ENCODE measurements around the gene GORAB.

GORAB gene

GRCh38 chr1:170587253-170587593 lies 55.3 kb downstream of the GORAB start:
- H2BK15ac ChIP-seq (ENCODE audit: low read depth, poor library complexity, severe bottlenecking) = no peak overlapping the region
- H3K9me3 ChIP-seq (ENCODE audit: control insufficient read depth, low read length) = no peaks in the 10 kb centered on the region
- no peak overlapping the region for H3K27ac ChIP-seq (ENCODE audit: low read length, poor library complexity, severe bottlenecking)
- no peak overlapping the region for H4K91ac ChIP-seq (ENCODE audit: low read length)
- 98% methylated on average over 4 of the region's 4 CpGs for WGBS
- no peak overlapping the region for H3K4me2 ChIP-seq (ENCODE audit: low read length, poor library complexity, severe bottlenecking)
- H2AFZ ChIP-seq (ENCODE audit: low read depth, low read length) = no peak overlapping the region
- H2BK5ac ChIP-seq (ENCODE audit: low read depth, low read length, poor library complexity, severe bottlenecking) = no peak overlapping the region
- H2BK120ac ChIP-seq (ENCODE audit: low read depth, low read length) = peak overlapping the region; percentile 19
- H3K36me3 ChIP-seq (ENCODE audit: control insufficient read depth in 1 of 2, insufficient read depth in 2 of 2, low read depth in 1 of 2, low read length in 2 of 2) = no peaks in the 10 kb centered on the region
- H4K8ac ChIP-seq (ENCODE audit: low read length) = no peak overlapping the region
- no peak overlapping the region for H3K4ac ChIP-seq (ENCODE audit: low read depth in 1 of 2, low read length in 2 of 2)
- H3K4me3 ChIP-seq (ENCODE audit: insufficient read depth in 1 of 2, low read depth in 1 of 2, low read length in 2 of 2) = peak overlapping the region in 1 of 2 experiments; percentile 69
- H2BK12ac ChIP-seq (ENCODE audit: low read length in 2 of 2) = no peak overlapping the region
- H3K18ac ChIP-seq (ENCODE audit: low read depth in 1 of 2, low read length in 2 of 2) = no peak overlapping the region
- no peaks in the 10 kb centered on the region for H3K4me1 ChIP-seq (ENCODE audit: control insufficient read depth, insufficient read depth, low read depth, low read length)
- H3K23ac ChIP-seq (ENCODE audit: low read length in 2 of 2) = no peak overlapping the region
- no peaks in the 10 kb centered on the region for H3K79me1 ChIP-seq (replicated peaks; ENCODE audit: low read length, poor library complexity, severe bottlenecking)
- H3K27me3 ChIP-seq (ENCODE audit: control insufficient read depth in 1 of 2, insufficient read depth in 1 of 2, low read length in 2 of 2) = peaks cover 0 to 10% of the 10 kb centered on the region in 2 experiments
- peak overlapping the region; percentile 95 for H3K9ac ChIP-seq (ENCODE audit: low read length)
- no peak for DNase-seq
- H3K14ac ChIP-seq (ENCODE audit: low read length in 2 of 2) = no peak overlapping the region
- no peak overlapping the region for H2AK5ac ChIP-seq (ENCODE audit: low read length, severe bottlenecking)

GRCh38 chr1:170590921-170591705 lies 59.1 kb downstream of the GORAB start:
- no peak overlapping the region for H2BK5ac ChIP-seq (ENCODE audit: low read depth, low read length, poor library complexity, severe bottlenecking)
- H2BK12ac ChIP-seq (ENCODE audit: low read length in 2 of 2) = no peak overlapping the region
- no peak overlapping the region for H2AFZ ChIP-seq (ENCODE audit: low read depth, low read length)
- WGBS = 10% methylated on average over 7 of the region's 13 CpGs
- no peaks in the 10 kb centered on the region for H3K9me3 ChIP-seq (ENCODE audit: control insufficient read depth, low read length)
- H3K79me1 ChIP-seq (replicated peaks; ENCODE audit: low read length, poor library complexity, severe bottlenecking) = no peaks in the 10 kb centered on the region
- H2BK15ac ChIP-seq (ENCODE audit: low read depth, poor library complexity, severe bottlenecking) = no peak overlapping the region
- H2BK120ac ChIP-seq (ENCODE audit: low read depth, low read length) = no peak overlapping the region
- no peaks in the 10 kb centered on the region for H3K36me3 ChIP-seq (ENCODE audit: control insufficient read depth in 1 of 2, insufficient read depth in 2 of 2, low read depth in 1 of 2, low read length in 2 of 2)
- no peak overlapping the region for H4K91ac ChIP-seq (ENCODE audit: low read length)
- no peak overlapping the region for H3K18ac ChIP-seq (ENCODE audit: low read depth in 1 of 2, low read length in 2 of 2)
- no peak overlapping the region for H4K8ac ChIP-seq (ENCODE audit: low read length)
- H3K4ac ChIP-seq (ENCODE audit: low read depth in 1 of 2, low read length in 2 of 2) = no peak overlapping the region
- peak overlapping the region; percentile 89 for H3K9ac ChIP-seq (ENCODE audit: low read length)
- H3K27me3 ChIP-seq (ENCODE audit: control insufficient read depth in 1 of 2, insufficient read depth in 1 of 2, low read length in 2 of 2) = peaks cover 0 to 7% of the 10 kb centered on the region in 2 experiments
- no peak overlapping the region for H3K14ac ChIP-seq (ENCODE audit: low read length in 2 of 2)
- no peaks in the 10 kb centered on the region for H3K4me1 ChIP-seq (ENCODE audit: control insufficient read depth, insufficient read depth, low read depth, low read length)
- H3K4me3 ChIP-seq (ENCODE audit: insufficient read depth in 1 of 2, low read depth in 1 of 2, low read length in 2 of 2) = peak overlapping the region in 1 of 2 experiments; percentile 58
- peak; percentile 22 for DNase-seq
- no peak overlapping the region for H3K27ac ChIP-seq (ENCODE audit: low read length, poor library complexity, severe bottlenecking)
- no peak overlapping the region for H3K4me2 ChIP-seq (ENCODE audit: low read length, poor library complexity, severe bottlenecking)
- H3K23ac ChIP-seq (ENCODE audit: low read length in 2 of 2) = no peak overlapping the region
- H2AK5ac ChIP-seq (ENCODE audit: low read length, severe bottlenecking) = no peak overlapping the region

- H4K8ac ChIP-seq (ENCODE audit: low read length) = no peak overlapping the region
- no peak overlapping the region for H3K4me2 ChIP-seq (ENCODE audit: low read length, poor library complexity, severe bottlenecking)
- H3K27ac ChIP-seq (ENCODE audit: low read length, poor library complexity, severe bottlenecking) = no peak overlapping the region
- H4K91ac ChIP-seq (ENCODE audit: low read length) = no peak overlapping the region
- no peak for DNase-seq
- H2BK15ac ChIP-seq (ENCODE audit: low read depth, poor library complexity, severe bottlenecking) = no peak overlapping the region
- no peak overlapping the region for H3K14ac ChIP-seq (ENCODE audit: low read length in 2 of 2)
- no peak overlapping the region for H2BK5ac ChIP-seq (ENCODE audit: low read depth, low read length, poor library complexity, severe bottlenecking)
- peaks cover 7% of the 10 kb centered on the region for H3K9me3 ChIP-seq (ENCODE audit: control insufficient read depth, low read length)
- no peak overlapping the region for H2AK5ac ChIP-seq (ENCODE audit: low read length, severe bottlenecking)
- no peak overlapping the region for H2BK12ac ChIP-seq (ENCODE audit: low read length in 2 of 2)
- H3K36me3 ChIP-seq (ENCODE audit: control insufficient read depth in 1 of 2, insufficient read depth in 2 of 2, low read depth in 1 of 2, low read length in 2 of 2) = no peaks in the 10 kb centered on the region
- peaks cover 0 to 3% of the 10 kb centered on the region in 2 experiments for H3K27me3 ChIP-seq (ENCODE audit: control insufficient read depth in 1 of 2, insufficient read depth in 1 of 2, low read length in 2 of 2)
- no peak overlapping the region for H3K18ac ChIP-seq (ENCODE audit: low read depth in 1 of 2, low read length in 2 of 2)
- no peak overlapping the region for H3K23ac ChIP-seq (ENCODE audit: low read length in 2 of 2)
- WGBS = 71% methylated on average over 1 of the region's 2 CpGs
- peak overlapping the region; percentile 89 for H3K9ac ChIP-seq (ENCODE audit: low read length)
- H3K4ac ChIP-seq (ENCODE audit: low read depth in 1 of 2, low read length in 2 of 2) = no peak overlapping the region
- H3K4me1 ChIP-seq (ENCODE audit: control insufficient read depth, insufficient read depth, low read depth, low read length) = no peaks in the 10 kb centered on the region
- no peaks in the 10 kb centered on the region for H3K79me1 ChIP-seq (replicated peaks; ENCODE audit: low read length, poor library complexity, severe bottlenecking)
- peak overlapping the region in 1 of 2 experiments; percentile 75 for H3K4me3 ChIP-seq (ENCODE audit: insufficient read depth in 1 of 2, low read depth in 1 of 2, low read length in 2 of 2)
- no peak overlapping the region for H2BK120ac ChIP-seq (ENCODE audit: low read depth, low read length)
- H2AFZ ChIP-seq (ENCODE audit: low read depth, low read length) = no peak overlapping the region
Measured at GRCh38 chr1:170592591-170593111, 60.7 kb downstream of the GORAB start.

- DNase-seq = no peak
- Histone ChIP-seq H3K18ac (ENCODE audit: low read depth in 1 of 2, low read length in 2 of 2) (no peak overlapping the region), H3K23ac (ENCODE audit: low read length in 2 of 2) (no peak overlapping the region), H2BK120ac (ENCODE audit: low read depth, low read length) (no peak overlapping the region), H3K4me2 (ENCODE audit: low read length, poor library complexity, severe bottlenecking) (peak overlapping the region; percentile 1), H2AK5ac (ENCODE audit: low read length, severe bottlenecking) (no peak overlapping the region), H2AFZ (ENCODE audit: low read depth, low read length) (no peak overlapping the region), H3K9ac (ENCODE audit: low read length) (peak overlapping the region; percentile 89), H2BK15ac (ENCODE audit: low read depth, poor library complexity, severe bottlenecking) (no peak overlapping the region), H4K8ac (ENCODE audit: low read length) (no peak overlapping the region), H2BK5ac (ENCODE audit: low read depth, low read length, poor library complexity, severe bottlenecking) (no peak overlapping the region), H4K91ac (ENCODE audit: low read length) (no peak overlapping the region), H3K27ac (ENCODE audit: low read length, poor library complexity, severe bottlenecking) (no peak overlapping the region), H3K4ac (ENCODE audit: low read depth in 1 of 2, low read length in 2 of 2) (no peak overlapping the region), H3K4me3 (ENCODE audit: insufficient read depth in 1 of 2, low read depth in 1 of 2, low read length in 2 of 2) (peak overlapping the region in 1 of 2 experiments; percentile 75), H2BK12ac (ENCODE audit: low read length in 2 of 2) (no peak overlapping the region), H3K79me1 (replicated peaks; ENCODE audit: low read length, poor library complexity, severe bottlenecking) (no peaks in the 10 kb centered on the region), H3K4me1 (ENCODE audit: control insufficient read depth, insufficient read depth, low read depth, low read length) (no peaks in the 10 kb centered on the region), H3K27me3 (ENCODE audit: control insufficient read depth in 1 of 2, insufficient read depth in 1 of 2, low read length in 2 of 2) (peaks cover 0 to 3% of the 10 kb centered on the region in 2 experiments), H3K9me3 (ENCODE audit: control insufficient read depth, low read length) (peaks cover 15% of the 10 kb centered on the region), H3K14ac (ENCODE audit: low read length in 2 of 2) (no peak overlapping the region), H3K36me3 (ENCODE audit: control insufficient read depth in 1 of 2, insufficient read depth in 2 of 2, low read depth in 1 of 2, low read length in 2 of 2) (no peaks in the 10 kb centered on the region)
- WGBS = 58% methylated on average over 5 of the region's 5 CpGs
Measured at GRCh38 chr1:170593173-170594011, 61.4 kb downstream of the GORAB start.
